Stimulated activated CD4-positive, alpha-beta T cell treated with anti-CD3 and anti-CD28 coated beads, Interleukin-1b, Interleukin-23, amount 100 ng/mL, for 1 hour (primary cell): ENCODE measurements around the gene SERPINA9.
A peak's percentile ranks its signal among the peaks of the same experiment; 100 is the strongest.
"Not testable (repeated sequence)": the region's sequence is repeated elsewhere in the genome, so short reads cannot be mapped to it uniquely, and the experiment has no call there.

ENCODE experiments used
- DNase-seq, 2 donors: peaks; one replicate each; pipeline ENCODE4 v3.0.0-alpha.2; 2020; ENCODE audit warnings: low read depth in 2 of 2

Gene SERPINA9

GRCh38 chr14:94485944-94486841, 10.2 kb upstream of the SERPINA9 start:
- DNase-seq: peak in 1 of 2 donors; percentile 25

- no peak for DNase-seq
Observed at GRCh38 chr14:94484481-94484880, 8.5 kb upstream of the SERPINA9 start.

- DNase-seq: no peak
Observed at GRCh38 chr14:94483729-94484275, 7.8 kb upstream of the SERPINA9 start.

- no peak for DNase-seq
Observed at GRCh38 chr14:94483071-94483451, 7.1 kb upstream of the SERPINA9 start.

- DNase-seq: not testable (repeated sequence)
Observed at GRCh38 chr14:94482132-94483070, 6.4 kb upstream of the SERPINA9 start.

GRCh38 chr14:94481468-94482131, 5.6 kb upstream of the SERPINA9 start:
- no peak for DNase-seq

GRCh38 chr14:94480809-94481208, 4.8 kb upstream of the SERPINA9 start:
- no peak for DNase-seq

GRCh38 chr14:94478420-94478819, 2.4 kb upstream of the SERPINA9 start:
- DNase-seq: no peak

GRCh38 chr14:94474581-94475031, 1.4 kb downstream of the SERPINA9 start:
- DNase-seq: no peak

GRCh38 chr14:94473666-94474410, 2.2 kb downstream of the SERPINA9 start:
- no peak for DNase-seq

- DNase-seq: no peak
Observed at GRCh38 chr14:94472842-94473241, 3.2 kb downstream of the SERPINA9 start.

GRCh38 chr14:94471045-94471444, 5.0 kb downstream of the SERPINA9 start:
- no peak for DNase-seq

GRCh38 chr14:94470311-94470710, 5.7 kb downstream of the SERPINA9 start:
- DNase-seq: no peak

- DNase-seq: no peak
Observed at GRCh38 chr14:94469261-94469660, 6.7 kb downstream of the SERPINA9 start.

- no peak for DNase-seq
Observed at GRCh38 chr14:94467728-94468520, 8.1 kb downstream of the SERPINA9 start.

- DNase-seq: no peak
Observed at GRCh38 chr14:94466706-94467370, 9.2 kb downstream of the SERPINA9 start.

- no peak for DNase-seq
Observed at GRCh38 chr14:94465042-94465441, 11.0 kb downstream of the SERPINA9 start.

GRCh38 chr14:94464290-94464689, 11.7 kb downstream of the SERPINA9 start:
- DNase-seq: no peak

- no peak for DNase-seq
Observed at GRCh38 chr14:94462763-94463572, 13.0 kb downstream of the SERPINA9 start.
